Astrocyte (in vitro differentiated cells and primary cell): ENCODE results near the gene MTCL3.
"Not testable (repeated sequence)": the region's sequence is repeated elsewhere in the genome, so short reads cannot be mapped to it uniquely, and the experiment has no call there.

Experiments used
- DNase-seq: peaks from one replicate; pipeline ENCODE4 v3.0.0-alpha.2; 2010; ENCODE audit warnings: low read depth
- FAIRE-seq: peaks from 2 replicates; lab custom pipeline; 2011; peaks lifted over from hg19 to GRCh38; lab: Jason Lieb, UNC
- H2AFZ ChIP-seq: 2 replicates; pipeline ENCODE4 v1.6.0; 2012; ENCODE audit warnings: low read depth, low read length, inconsistent platforms
- H3K27ac ChIP-seq: 2 replicates; pipeline ENCODE4 v1.5.1; 2011; ENCODE audit warnings: low read depth, low read length, inconsistent platforms
- H3K27me3 ChIP-seq: 2 replicates; pipeline ENCODE4 v1.6.0; 2011; ENCODE audit warnings: low read length, inconsistent platforms; ENCODE audit not compliant: insufficient read depth
- H3K36me3 ChIP-seq: 2 replicates; pipeline ENCODE4 v1.5.1; 2011; ENCODE audit warnings: low read length, inconsistent platforms; ENCODE audit not compliant: insufficient read depth
- H3K4me1 ChIP-seq: 2 replicates; pipeline ENCODE4 v1.5.1; 2011; ENCODE audit warnings: low read length, inconsistent platforms; ENCODE audit not compliant: insufficient read depth
- H3K4me2 ChIP-seq: 2 replicates; pipeline ENCODE4 v1.6.0; 2012; ENCODE audit warnings: low read length, inconsistent platforms
- H3K4me3 ChIP-seq: 2 replicates; pipeline ENCODE4 v1.5.1; 2011; ENCODE audit warnings: low read depth, mild to moderate bottlenecking, low read length, inconsistent platforms; ENCODE audit not compliant: insufficient read depth
- H3K79me2 ChIP-seq: 2 replicates; pipeline ENCODE4 v1.6.0; 2012; ENCODE audit warnings: mild to moderate bottlenecking, low read length, inconsistent platforms; ENCODE audit not compliant: insufficient read depth
- H3K9ac ChIP-seq: 2 replicates; pipeline ENCODE4 v1.6.0; 2012; ENCODE audit warnings: mild to moderate bottlenecking, low read length, inconsistent platforms
- H3K9me3 ChIP-seq: 2 replicates; pipeline ENCODE4 v1.5.1; 2012; ENCODE audit warnings: low read depth, mild to moderate bottlenecking, low read length, inconsistent platforms; ENCODE audit not compliant: insufficient read depth
- H4K20me1 ChIP-seq: 2 replicates; pipeline ENCODE4 v1.6.0; 2012; ENCODE audit warnings: low read length, inconsistent platforms; ENCODE audit not compliant: insufficient read depth
- H3K27ac Mint-ChIP-seq: one replicate; pipeline ENCODE4 v1.8.0; 2021; ENCODE audit warnings: mild to moderate bottlenecking, mixed read lengths; ENCODE audit not compliant: unreplicated experiment
- H3K27me3 Mint-ChIP-seq: one replicate; pipeline ENCODE4 v1.8.0; 2021; ENCODE audit warnings: low read depth, mixed read lengths; ENCODE audit not compliant: unreplicated experiment
- H3K36me3 Mint-ChIP-seq: one replicate; pipeline ENCODE4 v1.8.0; 2021; ENCODE audit warnings: low read depth, mixed read lengths; ENCODE audit not compliant: unreplicated experiment
- H3K4me1 Mint-ChIP-seq: one replicate; pipeline ENCODE4 v1.8.0; 2021; ENCODE audit warnings: low read depth, mixed read lengths; ENCODE audit not compliant: unreplicated experiment
- H3K4me3 Mint-ChIP-seq: one replicate; pipeline ENCODE4 v1.8.0; 2021; ENCODE audit warnings: mild to moderate bottlenecking, moderate library complexity, mixed read lengths; ENCODE audit not compliant: unreplicated experiment
- H3K9me3 Mint-ChIP-seq: one replicate; pipeline ENCODE4 v1.8.0; 2021; ENCODE audit warnings: mild to moderate bottlenecking, mixed read lengths; ENCODE audit not compliant: unreplicated experiment
- EZH2 ChIP-seq: IDR thresholded peaks from 2 replicates; pipeline ENCODE4 v1.6.1; 2012; ENCODE audit warnings: mild to moderate bottlenecking, low read length, inconsistent platforms; ENCODE audit not compliant: insufficient read depth
- TF ChIP-seq, protein P1 (sequence below): IDR thresholded peaks from 2 replicates; pipeline ENCODE4 v1.5.1; 2011; ENCODE audit warnings: low read depth, mild to moderate bottlenecking, inconsistent platforms, low read length, moderate library complexity; ENCODE audit not compliant: insufficient read depth

MTCL3 gene

DNA sequence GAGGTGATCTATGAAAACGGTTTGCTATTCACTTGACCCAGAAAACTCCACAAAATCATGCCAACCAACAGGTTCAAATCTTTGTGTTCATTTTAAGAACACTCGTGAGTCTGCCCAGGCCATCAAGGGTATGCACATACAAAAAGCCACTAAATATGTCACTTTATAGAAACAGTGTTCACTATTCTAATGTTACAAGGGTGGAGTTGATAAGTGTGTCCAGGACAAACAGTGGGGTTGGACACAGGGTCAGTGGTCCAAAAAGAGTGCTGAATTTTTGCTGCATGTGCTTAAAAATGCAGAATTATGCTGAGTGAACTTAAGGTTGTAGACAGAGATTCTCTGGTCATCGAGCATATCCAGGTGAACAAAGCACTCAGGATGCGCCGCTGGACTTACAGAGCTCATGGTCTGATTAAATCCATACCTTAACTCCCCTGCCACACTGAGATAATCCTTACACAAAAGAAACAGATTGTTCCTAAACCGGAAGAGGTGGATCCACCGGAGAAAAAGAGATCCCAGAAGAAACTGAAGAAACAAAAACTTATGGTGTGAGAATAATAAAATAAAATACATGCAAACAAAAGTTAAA lies 83.4 kb downstream of the MTCL3 start:
- H3K4me2 ChIP-seq = no peak overlapping the region
- Mint-ChIP-seq H3K36me3 (peaks cover 2% of the 10 kb centered on the region), H3K4me1 (peaks cover 2% of the 10 kb centered on the region), H3K4me3 (no peak overlapping the region), H3K27me3 (no peaks in the 10 kb centered on the region), H3K27ac (no peak overlapping the region), H3K9me3 (no peaks in the 10 kb centered on the region)
- no peaks in the 10 kb centered on the region for H3K36me3 ChIP-seq
- H3K9ac ChIP-seq = no peak overlapping the region
- H3K4me1 ChIP-seq = no peaks in the 10 kb centered on the region
- H3K9me3 ChIP-seq = no peaks in the 10 kb centered on the region
- no peaks in the 10 kb centered on the region for H3K79me2 ChIP-seq
- H3K27me3 ChIP-seq = no peaks in the 10 kb centered on the region
- no peaks in the 10 kb centered on the region for H4K20me1 ChIP-seq
- FAIRE-seq = no peak
- TF ChIP-seq, protein P1, sequence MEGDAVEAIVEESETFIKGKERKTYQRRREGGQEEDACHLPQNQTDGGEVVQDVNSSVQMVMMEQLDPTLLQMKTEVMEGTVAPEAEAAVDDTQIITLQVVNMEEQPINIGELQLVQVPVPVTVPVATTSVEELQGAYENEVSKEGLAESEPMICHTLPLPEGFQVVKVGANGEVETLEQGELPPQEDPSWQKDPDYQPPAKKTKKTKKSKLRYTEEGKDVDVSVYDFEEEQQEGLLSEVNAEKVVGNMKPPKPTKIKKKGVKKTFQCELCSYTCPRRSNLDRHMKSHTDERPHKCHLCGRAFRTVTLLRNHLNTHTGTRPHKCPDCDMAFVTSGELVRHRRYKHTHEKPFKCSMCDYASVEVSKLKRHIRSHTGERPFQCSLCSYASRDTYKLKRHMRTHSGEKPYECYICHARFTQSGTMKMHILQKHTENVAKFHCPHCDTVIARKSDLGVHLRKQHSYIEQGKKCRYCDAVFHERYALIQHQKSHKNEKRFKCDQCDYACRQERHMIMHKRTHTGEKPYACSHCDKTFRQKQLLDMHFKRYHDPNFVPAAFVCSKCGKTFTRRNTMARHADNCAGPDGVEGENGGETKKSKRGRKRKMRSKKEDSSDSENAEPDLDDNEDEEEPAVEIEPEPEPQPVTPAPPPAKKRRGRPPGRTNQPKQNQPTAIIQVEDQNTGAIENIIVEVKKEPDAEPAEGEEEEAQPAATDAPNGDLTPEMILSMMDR = no peak
- no peak for TF ChIP-seq EZH2
- no peak overlapping the region for H2AFZ ChIP-seq
- H3K27ac ChIP-seq = no peak overlapping the region
- H3K4me3 ChIP-seq = no peak overlapping the region
- no peak for DNase-seq

DNA sequence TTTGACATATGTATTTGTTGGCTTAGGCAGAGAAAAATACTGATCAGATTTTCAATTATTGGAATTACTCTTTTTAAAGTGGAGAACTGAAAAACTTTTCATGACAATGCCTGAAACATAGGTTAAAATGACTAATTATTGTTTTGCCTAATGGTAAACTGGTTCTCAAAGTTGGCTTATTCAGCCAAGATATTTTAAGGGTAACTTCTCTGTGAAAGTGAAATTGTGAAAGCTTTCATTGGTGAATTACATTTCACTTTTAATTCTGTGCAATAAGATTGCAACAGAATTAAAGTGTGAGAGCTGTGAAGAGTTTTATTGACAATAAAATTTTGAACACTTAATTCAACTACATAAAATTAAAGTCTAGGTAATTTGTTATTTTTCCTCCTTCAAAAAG lies 84.5 kb downstream of the MTCL3 start:
- H3K4me3 Mint-ChIP-seq = no peak overlapping the region
- Histone ChIP-seq H2AFZ (no peak overlapping the region), H3K4me2 (no peak overlapping the region), H3K4me1 (no peaks in the 10 kb centered on the region), H3K79me2 (no peaks in the 10 kb centered on the region), H4K20me1 (no peaks in the 10 kb centered on the region), H3K9me3 (no peaks in the 10 kb centered on the region), H3K4me3 (no peak overlapping the region), H3K27ac (no peak overlapping the region), H3K36me3 (no peaks in the 10 kb centered on the region), H3K9ac (no peak overlapping the region), H3K27me3 (no peaks in the 10 kb centered on the region)
- peaks cover 2% of the 10 kb centered on the region for H3K4me1 Mint-ChIP-seq
- TF ChIP-seq, protein P1 = no peak
- TF ChIP-seq EZH2 = no peak
- FAIRE-seq = no peak
- DNase-seq = no peak
- H3K27ac Mint-ChIP-seq = no peak overlapping the region
- H3K27me3 Mint-ChIP-seq = no peaks in the 10 kb centered on the region
- no peaks in the 10 kb centered on the region for H3K36me3 Mint-ChIP-seq
- H3K9me3 Mint-ChIP-seq = no peaks in the 10 kb centered on the region

DNA sequence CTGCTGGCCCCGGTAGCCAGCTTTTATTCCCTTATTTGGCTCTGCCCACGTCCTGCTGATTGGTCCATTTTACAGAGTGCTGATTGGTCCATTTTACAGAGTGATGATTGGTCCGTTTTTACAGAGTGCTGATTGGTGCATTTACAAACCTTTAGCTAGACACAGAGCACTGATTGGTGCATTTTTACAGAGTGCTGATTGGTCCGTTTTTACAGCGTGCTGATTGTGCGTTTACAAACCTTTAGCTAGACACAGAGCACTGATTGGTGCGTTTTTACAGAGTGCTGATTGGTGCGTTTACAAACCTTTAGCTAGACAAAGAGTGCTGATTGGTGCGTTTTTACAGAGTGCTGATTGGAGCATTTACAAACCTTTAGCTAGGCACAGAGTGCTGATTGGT lies 90.6 kb downstream of the MTCL3 start:
- not testable (repeated sequence) for H3K27ac Mint-ChIP-seq, H2AFZ ChIP-seq, H3K4me1 Mint-ChIP-seq, H3K36me3 Mint-ChIP-seq, H4K20me1 ChIP-seq, H3K27me3 Mint-ChIP-seq, H3K27ac ChIP-seq, H3K4me3 ChIP-seq, H3K27me3 ChIP-seq, H3K9me3 ChIP-seq, FAIRE-seq, H3K79me2 ChIP-seq, H3K4me3 Mint-ChIP-seq, H3K4me2 ChIP-seq, H3K36me3 ChIP-seq, H3K9ac ChIP-seq, H3K9me3 Mint-ChIP-seq, DNase-seq, H3K4me1 ChIP-seq
